Germinal center (tissue), 1 donor: ENCODE data around the gene CCDC106.
A peak's percentile ranks its signal among the peaks of the same experiment; 100 is the strongest.

Experiments
- DNase-seq: peaks from one replicate; pipeline ENCODE4 v3.0.0; 2012; ENCODE audit warnings: mixed read lengths, low spot score

CCDC106 gene

GRCh38 chr19:55635856-55636440, 12.1 kb upstream of the CCDC106 start:
- no peak for DNase-seq

GRCh38 chr19:55636723-55637122, 11.3 kb upstream of the CCDC106 start:
- no peak for DNase-seq

GRCh38 chr19:55637534-55637933, 10.5 kb upstream of the CCDC106 start:
- no peak for DNase-seq

- peak; percentile 53 for DNase-seq
Measured at GRCh38 chr19:55638864-55639359, 9.1 kb upstream of the CCDC106 start.

- DNase-seq: peak; percentile 83
Measured at GRCh38 chr19:55640043-55640576, 7.9 kb upstream of the CCDC106 start.

- peak; percentile 57 for DNase-seq
Measured at GRCh38 chr19:55640577-55641425, 7.2 kb upstream of the CCDC106 start, which contains the start of gene ZNF580. TSS of gene ZNF580 (plus strand) at chr19:55641002. CDS start at chr19:55642509, 1,507 bp downstream.

- peak; percentile 38 for DNase-seq
Measured at GRCh38 chr19:55641426-55642152, 6.4 kb upstream of the CCDC106 start.

GRCh38 chr19:55642153-55643002, 5.6 kb upstream of the CCDC106 start:
- DNase-seq: peak; percentile 38

GRCh38 chr19:55643003-55643886, 4.8 kb upstream of the CCDC106 start, which contains the start of gene ZNF581:
TSS of gene ZNF581 (plus strand) at chr19:55643649. CDS start at chr19:55644572, 923 bp downstream.
- peak; percentile 80 for DNase-seq

GRCh38 chr19:55643887-55644176, 4.2 kb upstream of the CCDC106 start:
- DNase-seq: no peak

GRCh38 chr19:55644191-55644833, 3.7 kb upstream of the CCDC106 start:
- no peak for DNase-seq

- peak; percentile 49 for DNase-seq
Measured at GRCh38 chr19:55644842-55645511, 3.0 kb upstream of the CCDC106 start.

- no peak for DNase-seq
Measured at GRCh38 chr19:55645512-55645881, 2.5 kb upstream of the CCDC106 start.

- peak; percentile 73 for DNase-seq
Measured at GRCh38 chr19:55646889-55647731, 902 bp upstream of the CCDC106 start.

- DNase-seq: no peak
Measured at GRCh38 chr19:55648585-55649267, 714 bp downstream of the CCDC106 start.

GRCh38 chr19:55649268-55650125, 1.5 kb downstream of the CCDC106 start:
- no peak for DNase-seq

- no peak for DNase-seq
Measured at GRCh38 chr19:55650126-55650557, 2.1 kb downstream of the CCDC106 start.
